DND-41 (cell line): ENCODE measurements around the gene ADGRD2.

Experiments
- ATAC-seq: fragments of 200-7000 bp; cut with Tn5 transposase; 3 replicates; pipeline ENCODE4 v1.9.1; 2021; ENCODE audit warnings: low read depth; ENCODE audit not compliant: insufficient read depth
- DNase-seq: peaks from one replicate; pipeline ENCODE4 v3.0.0-alpha.2; 2020
- H2AFZ ChIP-seq: 2 replicates; pipeline ENCODE4 v1.6.0; 2012; ENCODE audit warnings: low read depth, low read length
- H3K27ac ChIP-seq: 2 replicates; pipeline ENCODE4 v1.5.1; 2012; ENCODE audit warnings: low read length, inconsistent platforms
- H3K27me3 ChIP-seq: fragments of 200-600 bp; sonication (generic); 2 replicates; pipeline ENCODE4 v1.6.0; 2012; ENCODE audit warnings: low read length, mild to moderate bottlenecking, inconsistent platforms; ENCODE audit not compliant: insufficient read depth, poor library complexity
- H3K36me3 ChIP-seq: 2 replicates; pipeline ENCODE4 v1.5.1; 2012; ENCODE audit warnings: low read length, inconsistent platforms; ENCODE audit not compliant: insufficient read depth
- H3K4me1 ChIP-seq: 2 replicates; pipeline ENCODE4 v1.5.1; 2012; ENCODE audit warnings: mild to moderate bottlenecking, low read length; ENCODE audit not compliant: insufficient read depth
- H3K4me2 ChIP-seq: 2 replicates; pipeline ENCODE4 v1.6.0; 2012; ENCODE audit warnings: mild to moderate bottlenecking, moderate library complexity, low read length, inconsistent platforms; ENCODE audit not compliant: insufficient read depth
- H3K4me3 ChIP-seq, 2 experiments: fragments of 200-600 bp in 1 of 2; shearing (Covaris generic) in 1 of 2; 2 replicates each; pipeline ENCODE4 v1.5.1; 2012 to 2016; ENCODE audit warnings: inconsistent platforms in 2 of 2, low read length in 2 of 2, mild to moderate bottlenecking in 2 of 2, low read depth in 1 of 2, moderate library complexity in 1 of 2
- H3K79me2 ChIP-seq: 2 replicates; pipeline ENCODE4 v1.6.0; 2012; ENCODE audit warnings: low read length, inconsistent platforms; ENCODE audit not compliant: insufficient read depth
- H3K9ac ChIP-seq: 2 replicates; pipeline ENCODE4 v1.6.0; 2012; ENCODE audit warnings: low read depth, mild to moderate bottlenecking, inconsistent platforms, low read length, moderate library complexity
- H3K9me3 ChIP-seq: 2 replicates; pipeline ENCODE4 v1.5.1; 2012; ENCODE audit warnings: low read length, moderate library complexity, mild to moderate bottlenecking, inconsistent platforms; ENCODE audit not compliant: insufficient read depth, severe bottlenecking
- H4K20me1 ChIP-seq: 2 replicates; pipeline ENCODE4 v1.6.0; 2012; ENCODE audit warnings: low read length; ENCODE audit not compliant: insufficient read depth
- EZH2 ChIP-seq: IDR thresholded peaks from 3 replicates; pipeline ENCODE4 v1.6.1; 2012; ENCODE audit warnings: borderline replicate concordance, low read depth, mild to moderate bottlenecking, moderate library complexity, low read length, inconsistent platforms; ENCODE audit not compliant: severe bottlenecking
- TF ChIP-seq, protein P1 (sequence below): IDR thresholded peaks from 2 replicates; pipeline ENCODE4 v1.5.1; 2012; ENCODE audit warnings: borderline replicate concordance, low read length, moderate library complexity, mild to moderate bottlenecking; ENCODE audit not compliant: poor library complexity, severe bottlenecking; ENCODE audit errors: extremely low read depth

ADGRD2 gene

DNA sequence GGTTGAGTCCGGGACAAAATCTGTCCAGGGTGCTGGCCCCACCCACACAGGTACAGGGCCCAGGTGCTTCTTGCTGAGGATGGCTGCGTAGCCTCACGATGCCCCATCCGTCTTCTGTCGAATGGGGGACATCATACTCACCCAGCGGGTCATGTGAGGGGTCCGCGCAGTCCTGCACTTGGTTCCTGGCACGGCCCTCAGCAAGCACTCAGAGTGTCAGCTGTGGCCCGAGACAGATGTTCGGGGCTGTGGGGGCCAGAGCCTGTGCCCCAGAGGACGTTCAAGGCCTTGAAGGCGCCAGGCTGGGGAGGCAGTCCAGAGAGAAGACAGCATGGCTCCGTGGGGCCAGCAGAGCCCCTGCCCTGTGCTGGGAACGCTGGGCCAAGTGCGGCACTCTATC is 29.1 kb downstream of the ADGRD2 start:
- no peaks in the 10 kb centered on the region for H3K79me2 ChIP-seq
- no peak overlapping the region for H3K4me2 ChIP-seq
- no peak overlapping the region for H2AFZ ChIP-seq
- no peak for DNase-seq
- no peak for ATAC-seq
- H4K20me1 ChIP-seq: no peaks in the 10 kb centered on the region; the same call in 1 of the 2 replicates
- no peaks in the 10 kb centered on the region for H3K9me3 ChIP-seq
- no peaks in the 10 kb centered on the region for H3K36me3 ChIP-seq
- H3K9ac ChIP-seq: no peak overlapping the region
- H3K4me1 ChIP-seq: no peaks in the 10 kb centered on the region
- no peak overlapping the region for H3K27ac ChIP-seq
- TF ChIP-seq EZH2: no peak
- TF ChIP-seq, protein P1, sequence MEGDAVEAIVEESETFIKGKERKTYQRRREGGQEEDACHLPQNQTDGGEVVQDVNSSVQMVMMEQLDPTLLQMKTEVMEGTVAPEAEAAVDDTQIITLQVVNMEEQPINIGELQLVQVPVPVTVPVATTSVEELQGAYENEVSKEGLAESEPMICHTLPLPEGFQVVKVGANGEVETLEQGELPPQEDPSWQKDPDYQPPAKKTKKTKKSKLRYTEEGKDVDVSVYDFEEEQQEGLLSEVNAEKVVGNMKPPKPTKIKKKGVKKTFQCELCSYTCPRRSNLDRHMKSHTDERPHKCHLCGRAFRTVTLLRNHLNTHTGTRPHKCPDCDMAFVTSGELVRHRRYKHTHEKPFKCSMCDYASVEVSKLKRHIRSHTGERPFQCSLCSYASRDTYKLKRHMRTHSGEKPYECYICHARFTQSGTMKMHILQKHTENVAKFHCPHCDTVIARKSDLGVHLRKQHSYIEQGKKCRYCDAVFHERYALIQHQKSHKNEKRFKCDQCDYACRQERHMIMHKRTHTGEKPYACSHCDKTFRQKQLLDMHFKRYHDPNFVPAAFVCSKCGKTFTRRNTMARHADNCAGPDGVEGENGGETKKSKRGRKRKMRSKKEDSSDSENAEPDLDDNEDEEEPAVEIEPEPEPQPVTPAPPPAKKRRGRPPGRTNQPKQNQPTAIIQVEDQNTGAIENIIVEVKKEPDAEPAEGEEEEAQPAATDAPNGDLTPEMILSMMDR: no peak
- no peak overlapping the region for H3K4me3 ChIP-seq
- no peaks in the 10 kb centered on the region for H3K27me3 ChIP-seq

DNA sequence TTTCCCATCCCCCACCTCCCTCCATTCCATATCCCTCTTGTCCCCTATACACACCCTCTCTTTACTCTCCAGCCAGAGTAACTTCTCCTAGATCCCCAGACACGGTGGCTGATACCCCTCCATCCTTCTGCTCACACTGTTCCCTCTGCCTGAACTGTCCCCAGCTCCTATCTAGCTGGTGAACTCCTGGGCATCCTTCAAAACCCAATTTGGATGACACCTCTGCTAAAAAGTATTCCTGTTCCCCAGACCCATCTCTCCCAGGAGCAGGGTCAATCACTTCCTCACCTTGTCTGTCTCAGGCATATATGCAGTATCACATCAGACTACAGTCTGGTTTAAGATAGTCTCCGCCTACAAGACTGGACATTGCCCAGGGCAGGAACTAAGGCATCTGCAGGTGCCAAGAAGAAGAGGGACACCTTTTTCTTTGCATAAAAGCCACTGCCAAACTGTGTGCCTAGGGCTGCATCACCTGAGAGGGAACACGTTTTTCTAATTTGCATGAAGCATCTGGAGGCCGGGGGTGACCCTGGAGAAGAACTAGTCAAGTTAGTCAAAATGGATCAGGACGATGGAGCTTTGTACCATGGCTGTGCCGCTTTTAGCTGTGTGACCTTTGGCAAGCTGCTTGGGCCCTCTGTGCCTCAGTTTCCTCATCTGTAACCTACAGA is 29.8 kb downstream of the ADGRD2 start:
- DNase-seq (no peak), ATAC-seq (no peak)
- H3K79me2 ChIP-seq: no peaks in the 10 kb centered on the region
- H3K4me1 ChIP-seq: no peaks in the 10 kb centered on the region
- H3K4me3 ChIP-seq: no peak overlapping the region
- no peak overlapping the region for H2AFZ ChIP-seq
- H3K27me3 ChIP-seq: no peaks in the 10 kb centered on the region
- no peak overlapping the region for H3K4me2 ChIP-seq
- H3K9ac ChIP-seq: no peak overlapping the region
- no peaks in the 10 kb centered on the region for H3K9me3 ChIP-seq
- no peak overlapping the region for H3K27ac ChIP-seq
- H3K36me3 ChIP-seq: no peaks in the 10 kb centered on the region
- TF ChIP-seq EZH2: no peak
- TF ChIP-seq, protein P1: no peak
- H4K20me1 ChIP-seq: no peaks in the 10 kb centered on the region; the same call in 1 of the 2 replicates

DNA sequence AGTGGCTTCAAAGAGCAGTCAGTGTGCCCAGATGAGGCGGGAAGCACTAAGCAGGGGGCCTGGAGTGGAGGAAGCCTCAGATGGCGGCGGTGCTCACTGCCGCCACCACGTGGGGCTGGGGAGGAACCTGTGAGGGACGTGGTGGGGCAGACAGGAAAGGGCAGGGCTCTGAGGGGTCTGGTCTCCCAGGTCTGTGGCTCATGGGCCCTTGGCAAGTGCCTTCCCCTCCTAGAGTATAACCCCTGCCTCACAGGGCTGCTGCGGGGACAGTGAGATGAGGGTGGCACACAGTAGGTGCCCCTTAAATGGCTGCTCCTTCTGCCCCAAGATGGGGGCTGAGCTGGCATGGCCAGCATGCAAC is 30.4 kb downstream of the ADGRD2 start:
- Histone ChIP-seq H3K4me2 (no peak overlapping the region), H3K79me2 (no peaks in the 10 kb centered on the region), H4K20me1 (no peaks in the 10 kb centered on the region; the same call in 1 of the 2 replicates), H3K27me3 (no peaks in the 10 kb centered on the region), H3K9me3 (no peaks in the 10 kb centered on the region), H3K27ac (no peak overlapping the region), H3K36me3 (no peaks in the 10 kb centered on the region), H3K4me3 (no peak overlapping the region), H2AFZ (no peak overlapping the region), H3K4me1 (no peaks in the 10 kb centered on the region), H3K9ac (no peak overlapping the region)
- ATAC-seq: peak; percentile 74
- DNase-seq: peak; percentile 13
- TF ChIP-seq, protein P1: peak; percentile 45
- TF ChIP-seq EZH2: no peak
